K562 (cell line): ENCODE data around the gene PREX1. TPM values are rescaled to one million over a fixed set of nuclear protein-coding genes. Genes with fewer than 3 reads are reported as not detected.
A peak's percentile ranks its signal among the peaks of the same experiment; 100 is the strongest.

Experiments used
- ATAC-seq: fragments of 200-7000 bp; cut with Tn5 transposase; 3 replicates; pipeline ENCODE4 v1.9.1; 2020; ENCODE audit warnings: moderate library complexity
- BruUV-seq: library from RNA; stranded (reverse); fragments of 400-500 nt; replicated peaks from 2 replicates; lab custom pipeline; 2021; lab: Mats Ljungman, UMichigan
- CTCF ChIA-PET: fragments of 300-600 bp; formaldehyde crosslinking; extraction: SDS; loops from one replicate; lab custom pipeline; 2021; ENCODE audit warnings: low intra/inter-chr PET ratio; lab: Yijun Ruan, JAX
- POLR2A ChIA-PET: fragments of 300-600, 350-650 bp; sonication (Branson Sonifier 250); formaldehyde crosslinking; extraction: SDS; loops from one replicate; lab custom pipeline; 2021; ENCODE audit warnings: antibody characterized with exemption, inconsistent platforms; lab: Yijun Ruan, JAX
- DNase-seq, 4 experiments: peaks; one replicate each; pipeline versions ENCODE4 v3.0.0 to v3.0.0-alpha.2; 2011 to 2018; ENCODE audit warnings: low spot score in 3 of 4, mixed read lengths in 3 of 4; ENCODE audit errors: extremely low read depth in 1 of 4
- FAIRE-seq: peaks from 2 replicates; lab custom pipeline; 2011; peaks lifted over from hg19 to GRCh38; lab: Jason Lieb, UNC
- H2AFZ ChIP-seq: 2 replicates; pipeline ENCODE4 v1.6.0; 2011; ENCODE audit warnings: low read depth, low read length, control low read depth, inconsistent platforms
- H3K27ac ChIP-seq: fragments of 200-600 bp; 3 replicates; pipeline ENCODE4 v1.8.0; 2011; ENCODE audit warnings: low read depth, mild to moderate bottlenecking, control low read depth, inconsistent platforms, low read length, moderate library complexity, mixed read lengths; ENCODE audit errors: extremely low read depth
- H3K27me3 ChIP-seq, 2 experiments: fragments of 300-600 bp in 1 of 2; 2 replicates in 1 of 2; 3 replicates in 1 of 2; pipeline versions ENCODE4 v1.6.0 to v1.8.0; 2011; ENCODE audit warnings: inconsistent platforms in 2 of 2, low read length in 2 of 2, mild to moderate bottlenecking in 1 of 2, mixed read lengths in 1 of 2, moderate library complexity in 1 of 2; ENCODE audit not compliant: control insufficient read depth in 2 of 2, insufficient read depth in 2 of 2
- H3K36me3 ChIP-seq: fragments of 300-600 bp; 3 replicates; pipeline ENCODE4 v1.8.0; 2011; ENCODE audit warnings: mild to moderate bottlenecking, low read length, inconsistent platforms; ENCODE audit not compliant: control insufficient read depth, insufficient read depth
- H3K4me1 ChIP-seq, 2 experiments: fragments of 200-600 bp in 1 of 2; replicated peaks in 1 of 2; 2 replicates in 1 of 2; 3 replicates in 1 of 2; pipeline versions ENCODE4 v1.5.1 to v1.8.0; 2011; ENCODE audit warnings: inconsistent platforms in 2 of 2, low read length in 2 of 2, mild to moderate bottlenecking in 1 of 2, mixed read lengths in 1 of 2, moderate library complexity in 1 of 2; ENCODE audit not compliant: control insufficient read depth in 2 of 2, insufficient read depth in 2 of 2
- H3K4me2 ChIP-seq: 2 replicates; pipeline ENCODE4 v1.6.1; 2011; ENCODE audit warnings: low read length, control low read depth, inconsistent platforms, mixed read lengths; ENCODE audit not compliant: insufficient read depth
- H3K4me3 ChIP-seq: fragments of 200-600 bp; sonication (generic), shearing (Covaris generic); 2 replicates; pipeline ENCODE4 v1.5.1; 2016; ENCODE audit warnings: control low read depth, inconsistent platforms
- H3K79me2 ChIP-seq: fragments of 200-600 bp; 3 replicates; pipeline ENCODE4 v1.8.0; 2011; ENCODE audit warnings: low read length, inconsistent platforms; ENCODE audit not compliant: control insufficient read depth, insufficient read depth
- H3K9ac ChIP-seq, 2 experiments: 2 replicates each; pipeline versions ENCODE4 v1.6.0 to v1.6.1; 2011; ENCODE audit warnings: low read depth in 2 of 2, low read length in 2 of 2, control low read depth in 1 of 2, inconsistent platforms in 1 of 2, mild to moderate bottlenecking in 1 of 2, mixed read lengths in 1 of 2; ENCODE audit not compliant: insufficient read depth in 1 of 2
- H3K9me1 ChIP-seq: one replicate; pipeline ENCODE4 v1.6.0; 2011; ENCODE audit warnings: inconsistent platforms, mild to moderate bottlenecking, low read length, moderate library complexity; ENCODE audit not compliant: control insufficient read depth, insufficient read depth
- H3K9me3 ChIP-seq: replicated peaks from 2 replicates; pipeline ENCODE4 v1.5.1; 2011; ENCODE audit warnings: low read depth, low read length, inconsistent platforms; ENCODE audit not compliant: control insufficient read depth, insufficient read depth
- H4K20me1 ChIP-seq: replicated peaks from 2 replicates; pipeline ENCODE4 v1.6.1; 2011; ENCODE audit warnings: low read length, inconsistent platforms, mixed read lengths; ENCODE audit not compliant: control insufficient read depth, insufficient read depth
- ATF6 ChIP-seq: sonication (generic); formaldehyde crosslinking; IDR thresholded peaks from 2 replicates; pipeline ENCODE4 v1.4.0; 2020; ENCODE audit warnings: mild to moderate bottlenecking, missing genetic modification reagents
- BHLHE40 ChIP-seq: IDR thresholded peaks from 2 replicates; pipeline ENCODE4 v1.6.1; 2011; ENCODE audit warnings: low read length, improper control_type of control experiment
- DEAF1 ChIP-seq: fragments of 450-650 bp; formaldehyde crosslinking; IDR thresholded peaks from 2 replicates; pipeline ENCODE4 v1.4.0; 2020; ENCODE audit warnings: mild to moderate bottlenecking, moderate library complexity
- DNMT1 ChIP-seq: fragments of 450-650 bp; IDR thresholded peaks from 2 replicates; pipeline ENCODE4 v1.6.1; 2016; ENCODE audit warnings: antibody characterized with exemption, mild to moderate bottlenecking
- ESRRB ChIP-seq: fragments of 250-450 bp; sonication (Bioruptor Pico); IDR thresholded peaks from 2 replicates; pipeline ENCODE4 v1.5.0; 2020; ENCODE audit warnings: mild to moderate bottlenecking, moderate library complexity, borderline replicate concordance
- KAT2B ChIP-seq: IDR thresholded peaks from one replicate; pipeline ENCODE4 v1.6.1; 2012; ENCODE audit warnings: low read depth, mild to moderate bottlenecking, control low read depth, inconsistent platforms, low read length, moderate library complexity
- MBD1 ChIP-seq: fragments of 250-450 bp; sonication (Bioruptor Pico); IDR thresholded peaks from 2 replicates; pipeline ENCODE4 v1.8.0; 2022; ENCODE audit warnings: inconsistent platforms
- RFX5 ChIP-seq: IDR thresholded peaks from 2 replicates; pipeline ENCODE4 v1.6.1; 2011; ENCODE audit warnings: low read depth, mild to moderate bottlenecking, improper control_type of control experiment, low read length
- SPI1 ChIP-seq: IDR thresholded peaks from 2 replicates; pipeline ENCODE4 v1.6.1; 2011; ENCODE audit warnings: low read depth, low read length, control low read depth, borderline replicate concordance
- WGBS: fragments of 100-300 bp; shearing (Covaris generic); methylation state at CpG from one replicate; pipeline ENCODE4 v1.1.6; 2016; ENCODE audit warnings: low coverage, mixed read lengths; ENCODE audit not compliant: insufficient coverage; ENCODE audit errors: missing lambda C conversion rate; 5-methylcytosine and 5-hydroxymethylcytosine counted together
- in situ Hi-C: fragments of 300-500 bp; cut with MboI; formaldehyde crosslinking; loops from 4 replicates; pipeline ENCODE4 v1.15.0; 2018; ENCODE audit warnings: inconsistent platforms, mixed read lengths
- intact Hi-C: fragments of 100-400 bp; cut with micrococcal nuclease; formaldehyde crosslinking; loops from 2 replicates; pipeline ENCODE4 v1.14.2; 2022
- polyA plus RNA-seq, 8 experiments: library from polyadenylated mRNA; depleted of rRNA in 4 of 8; stranded (reverse) in 5 of 8; unstranded in 3 of 8; fragments of >200 nt; fragmentation: Nextera tagmentation in 2 of 8; fragmentation: Illumina TruSeq in 1 of 8; extraction: Ambion mirVana in 2 of 8; extraction: Trizol in 1 of 8; gene quantifications; 2 replicates each; pipeline versions ENCODE4 v1.2.1 to v1.2.3, GENCODE V29; 2011 to 2014; ENCODE audit warnings: inconsistent platforms in 1 of 8, missing spikeins in 1 of 8
- total RNA-seq, 7 experiments: library from RNA; depleted of rRNA in 6 of 7; stranded (reverse); fragments of >200 nt in 6 of 7; fragmentation: Illumina TruSeq in 2 of 7; extraction: Trizol in 2 of 7; gene quantifications; 2 replicates each; pipeline versions ENCODE4 v1.2.1 to v1.2.3, GENCODE V29; 2011 to 2021; ENCODE audit warnings: low replicate concordance in 1 of 7

The PREX1 gene
- total and polyA plus RNA-seq, 9 of the 15 experiments (the other 6 are each of a cell fraction or from before 2014, with no cell fraction given) = 0.37 to 10.4 (median 4.8) TPM

- WGBS = 42% methylated on average over 13 of the region's 15 CpGs
- no TSS peak for BruUV-seq
- TF ChIP-seq DEAF1 (no peak), SPI1 (peak; percentile 50; the same call in 1 of the 2 replicates)
- peaks cover 7% of the 10 kb centered on the region for H4K20me1 ChIP-seq
- no peaks in the 10 kb centered on the region for H3K79me2 ChIP-seq
- POLR2A ChIA-PET = interaction anchor here (0.6 to 1.1 kb wide), 2 partner anchors 25 to 325 kb away, joined by 3 read pairs; no protein-coding TSS in a partner anchor
- intact Hi-C loops (no loop called here), in situ Hi-C loops (no loop called here)
- peaks cover 0 to 5% of the 10 kb centered on the region in 2 experiments; a peak in 1 of 5 replicates for H3K27me3 ChIP-seq
- peaks cover 3% of the 10 kb centered on the region for H3K9me1 ChIP-seq
- FAIRE-seq (no peak), ATAC-seq (no peak), DNase-seq (no peak)
- CTCF ChIA-PET = no interaction called here
- H3K9me3 ChIP-seq = no peaks in the 10 kb centered on the region
- H3K4me3 ChIP-seq = no peak overlapping the region
- no peak overlapping the region for H3K4me2 ChIP-seq
- 0 out of 4 replicates have a peak overlapping the region, but pooled peaks of 1 of the 2 experiments have one; percentile 12 for H3K9ac ChIP-seq
- no peak overlapping the region for H3K27ac ChIP-seq
- H2AFZ ChIP-seq = no peak overlapping the region
- H3K4me1 ChIP-seq = peaks cover 7 to 12% of the 10 kb centered on the region in 2 experiments
- H3K36me3 ChIP-seq = no peaks in the 10 kb centered on the region
Observed at GRCh38 chr20:48797275-48797825, 30.4 kb downstream of the PREX1 start.

GRCh38 chr20:48795732-48796131, 32.1 kb downstream of the PREX1 start:
- DNase-seq (no peak), FAIRE-seq (no peak), ATAC-seq (no peak)
- H3K4me2 ChIP-seq = no peak overlapping the region
- H3K9me3 ChIP-seq = no peaks in the 10 kb centered on the region
- no peaks in the 10 kb centered on the region; a peak in 2 of 5 replicates for H3K27me3 ChIP-seq
- H3K4me3 ChIP-seq = no peak overlapping the region
- H4K20me1 ChIP-seq = peaks cover 7% of the 10 kb centered on the region
- peaks cover 7 to 12% of the 10 kb centered on the region in 2 experiments for H3K4me1 ChIP-seq
- ChIA-PET CTCF (no interaction called here), POLR2A (no interaction called here)
- no peak overlapping the region for H3K27ac ChIP-seq
- no peak overlapping the region for H2AFZ ChIP-seq
- intact Hi-C loops (no loop called here), in situ Hi-C loops (no loop called here)
- peaks cover 3% of the 10 kb centered on the region for H3K9me1 ChIP-seq
- 8% methylated on average over 5 of the region's 5 CpGs for WGBS
- no TSS peak for BruUV-seq
- H3K9ac ChIP-seq = no peak overlapping the region
- no peaks in the 10 kb centered on the region for H3K36me3 ChIP-seq
- no peaks in the 10 kb centered on the region for H3K79me2 ChIP-seq
- TF ChIP-seq KAT2B = no peak
- no peak for TF ChIP-seq ATF6 (CRISPR knock-in tag)
- no peak for TF ChIP-seq RFX5
- TF ChIP-seq MBD1 (CRISPR knock-in tag) = no peak
- peak; percentile 41; the same call in 1 of the 2 replicates for TF ChIP-seq BHLHE40
- TF ChIP-seq DNMT1 = no peak
- no peak for TF ChIP-seq ESRRB (CRISPR knock-in tag)
